HCT116 (cell line): ENCODE data around the gene TBL1X. TPM values are rescaled to one million over a fixed set of nuclear protein-coding genes. Genes with fewer than 3 reads are reported as not detected.

Experiments used
- ATAC-seq: fragments of 200-7000 bp; cut with Tn5 transposase; 2 replicates; pipeline ENCODE4 v1.9.1; 2020; ENCODE audit warnings: mild to moderate bottlenecking, moderate library complexity
- BruUV-seq: library from RNA; stranded (reverse); fragments of 400-500 nt; replicated peaks from 2 replicates; lab custom pipeline; 2021; lab: Mats Ljungman, UMichigan
- CTCF ChIA-PET: fragments of 300-600 bp; sonication (Branson Sonifier 250); formaldehyde crosslinking; loops from one replicate; lab custom pipeline; 2021; ENCODE audit warnings: antibody characterized with exemption; lab: Charles Lee
- POLR2A ChIA-PET: fragments of 300-600, 350-600 bp; sonication (Branson Sonifier 250); formaldehyde crosslinking; loops from one replicate; lab custom pipeline; 2021; ENCODE audit warnings: antibody characterized with exemption; lab: Charles Lee
- RAD21 ChIA-PET, 2 experiments: fragments of 300-600 bp; sonication (Branson Sonifier 250); formaldehyde crosslinking; loops; one replicate each; lab custom pipeline; 2023; ENCODE audit warnings: low total read pairs in 2 of 2; ENCODE audit not compliant: uncharacterized antibody in 2 of 2, unreplicated experiment in 2 of 2, low non-redundant PET in 1 of 2; lab: Charles Lee
- DNase-seq: peaks from one replicate; pipeline ENCODE4 v3.0.0-alpha.2; 2010; ENCODE audit warnings: low read depth, low spot score
- H2AFZ ChIP-seq: fragments of 200-600 bp; shearing (Covaris generic), sonication (generic); 2 replicates; pipeline ENCODE4 v1.6.1; 2017; ENCODE audit warnings: low read depth, mixed run types, mixed read lengths, antibody characterized with exemption, low read length; ENCODE audit not compliant: poor library complexity, severe bottlenecking
- H3K27ac ChIP-seq: 2 replicates; pipeline ENCODE4 v1.5.1; 2012; ENCODE audit warnings: low read depth, low read length
- H3K27me3 ChIP-seq: fragments of 200-600 bp; sonication (generic); 2 replicates; pipeline ENCODE4 v1.6.1; 2016; ENCODE audit warnings: mixed run types, low read length, mixed read lengths; ENCODE audit not compliant: insufficient read depth
- H3K36me3 ChIP-seq, 2 experiments: fragments of 200-500 bp in 1 of 2; fragments of 200-600 bp in 1 of 2; sonication (Bioruptor generic) in 1 of 2; sonication (generic) in 1 of 2; 2 replicates each; pipeline versions ENCODE4 v1.5.1 to v1.6.1; 2014 to 2016; ENCODE audit warnings: low read length in 2 of 2, inconsistent platforms in 1 of 2, mixed read lengths in 1 of 2, mixed run types in 1 of 2; ENCODE audit not compliant: insufficient read depth in 2 of 2, control insufficient read depth in 1 of 2
- H3K4me1 ChIP-seq, 2 experiments: fragments of 200-600 bp in 1 of 2; sonication (generic) in 1 of 2; 2 replicates each; pipeline versions ENCODE4 v1.5.1 to v1.6.1; 2012 to 2017; ENCODE audit warnings: low read length in 2 of 2, inconsistent platforms in 1 of 2, mild to moderate bottlenecking in 1 of 2, mixed read lengths in 1 of 2, mixed run types in 1 of 2, moderate library complexity in 1 of 2; ENCODE audit not compliant: insufficient read depth in 2 of 2, control insufficient read depth in 1 of 2
- H3K4me2 ChIP-seq: fragments of 200-600 bp; sonication (generic); 2 replicates; pipeline ENCODE4 v1.6.1; 2017; ENCODE audit warnings: mixed run types, low read length, mixed read lengths
- H3K4me3 ChIP-seq, 2 experiments: fragments of 200-600 bp in 1 of 2; sonication (generic) in 1 of 2; replicated peaks in 1 of 2; 2 replicates each; pipeline ENCODE4 v1.5.1; 2011 to 2016; ENCODE audit warnings: low read length in 2 of 2, control low read depth in 1 of 2, low read depth in 1 of 2, mild to moderate bottlenecking in 1 of 2, mixed read lengths in 1 of 2, mixed run types in 1 of 2
- H3K79me2 ChIP-seq: fragments of 200-600 bp; sonication (generic); 2 replicates; pipeline ENCODE4 v1.6.1; 2017; ENCODE audit warnings: mild to moderate bottlenecking, mixed run types, low read length, moderate library complexity, mixed read lengths; ENCODE audit not compliant: insufficient read depth
- H3K9ac ChIP-seq: fragments of 200-600 bp; sonication (generic); 2 replicates; pipeline ENCODE4 v1.6.1; 2016; ENCODE audit warnings: low read length, mixed read lengths
- H3K9me2 ChIP-seq: fragments of 200-600 bp; sonication (generic), shearing (Covaris generic); 2 replicates; pipeline ENCODE4 v1.6.1; 2017; ENCODE audit warnings: mixed run types, mild to moderate bottlenecking, moderate library complexity; ENCODE audit not compliant: insufficient read depth
- H3K9me3 ChIP-seq, 2 experiments: fragments of 200-500 bp in 1 of 2; fragments of 200-600 bp in 1 of 2; sonication (Bioruptor generic) in 1 of 2; sonication (generic) in 1 of 2; 2 replicates each; pipeline ENCODE4 v1.6.1; 2014 to 2017; ENCODE audit warnings: low read length in 2 of 2, mixed read lengths in 2 of 2, inconsistent platforms in 1 of 2, low read depth in 1 of 2, mild to moderate bottlenecking in 1 of 2, mixed run types in 1 of 2, moderate library complexity in 1 of 2; ENCODE audit not compliant: control insufficient read depth in 1 of 2, insufficient read depth in 1 of 2
- H4K20me1 ChIP-seq: fragments of 200-600 bp; sonication (generic), shearing (Covaris generic); 2 replicates; pipeline ENCODE4 v1.6.1; 2017; ENCODE audit warnings: mixed run types, mild to moderate bottlenecking, moderate library complexity; ENCODE audit not compliant: insufficient read depth
- ATF3 ChIP-seq: IDR thresholded peaks from 2 replicates; pipeline ENCODE4 v1.6.1; 2012
- CBX3 ChIP-seq: IDR thresholded peaks from 2 replicates; pipeline ENCODE4 v1.6.1; 2012; ENCODE audit warnings: low read depth
- CEBPB ChIP-seq: IDR thresholded peaks from 2 replicates; pipeline ENCODE4 v1.6.1; 2012; ENCODE audit warnings: low read depth
- CTCF ChIP-seq, 3 experiments: fragments of 200-600 bp in 1 of 3; sonication (generic) in 1 of 3; IDR thresholded peaks in 2 of 3; conservative IDR thresholded peaks in 1 of 3; 2 replicates each; pipeline ENCODE4 v1.5.1; 2012 to 2017; ENCODE audit warnings: low read depth in 2 of 3, low read length in 2 of 3, antibody characterized with exemption in 1 of 3, borderline replicate concordance in 1 of 3, control low read depth in 1 of 3, mild to moderate bottlenecking in 1 of 3, mixed read lengths in 1 of 3, mixed run types in 1 of 3, moderate library complexity in 1 of 3; ENCODE audit not compliant: insufficient read depth in 1 of 3
- EGR1 ChIP-seq: IDR thresholded peaks from 2 replicates; pipeline ENCODE4 v1.6.1; 2012; ENCODE audit warnings: low read depth
- ELF1 ChIP-seq: IDR thresholded peaks from 2 replicates; pipeline ENCODE4 v1.6.1; 2012; ENCODE audit warnings: low read depth, borderline replicate concordance
- EZH2 ChIP-seq: fragments of 200-600 bp; sonication (generic); IDR thresholded peaks from 2 replicates; pipeline ENCODE4 v1.6.1; 2017; ENCODE audit warnings: antibody characterized with exemption, mixed run types
- EZH2phosphoT487 ChIP-seq: fragments of 200-600 bp; IDR thresholded peaks from 2 replicates; pipeline ENCODE4 v1.6.1; 2018; ENCODE audit warnings: antibody characterized with exemption, borderline replicate concordance
- JUND ChIP-seq: IDR thresholded peaks from 2 replicates; pipeline ENCODE4 v1.6.1; 2012
- MAX ChIP-seq: IDR thresholded peaks from 2 replicates; pipeline ENCODE4 v1.6.1; 2012
- POLR2A ChIP-seq: IDR thresholded peaks from 2 replicates; pipeline ENCODE4 v1.7.0; 2011; ENCODE audit warnings: borderline replicate concordance; ENCODE audit not compliant: insufficient read depth, insufficient read length; ENCODE audit errors: extremely low read depth
- RAD21 ChIP-seq: IDR thresholded peaks from 2 replicates; pipeline ENCODE4 v1.6.1; 2012; ENCODE audit warnings: low read depth, mild to moderate bottlenecking
- REST ChIP-seq: IDR thresholded peaks from 2 replicates; pipeline ENCODE4 v1.6.1; 2012; ENCODE audit warnings: low read depth
- SIN3A ChIP-seq: IDR thresholded peaks from 2 replicates; pipeline ENCODE4 v1.6.1; 2012; ENCODE audit warnings: low read depth
- SP1 ChIP-seq: IDR thresholded peaks from 2 replicates; pipeline ENCODE4 v1.6.1; 2012; ENCODE audit warnings: low read depth
- SRF ChIP-seq: IDR thresholded peaks from 2 replicates; pipeline ENCODE4 v1.6.1; 2012; ENCODE audit warnings: low read depth
- ZFX ChIP-seq: fragments of 450-650 bp; IDR thresholded peaks from 2 replicates; pipeline ENCODE4 v1.6.1; 2017
- ZNF274 ChIP-seq: fragments of 200-500 bp; sonication (Bioruptor generic); IDR thresholded peaks from 2 replicates; pipeline ENCODE4 v1.6.1; 2014; ENCODE audit warnings: mild to moderate bottlenecking, low read depth, low read length, inconsistent platforms
- intact Hi-C: fragments of 100-400 bp; cut with micrococcal nuclease; formaldehyde crosslinking; loops from 2 replicates; pipeline ENCODE4 v1.10.0; 2022
- total RNA-seq: library from RNA; stranded (reverse); gene quantifications from one replicate; pipeline ENCODE4 v1.2.1, GENCODE V29; 2021; ENCODE audit not compliant: unreplicated experiment

TBL1X gene
- total RNA-seq, 1 experiment from 2014 or later, result 37.8 TPM

- no peak for TF ChIP-seq REST
- TF ChIP-seq SIN3A, result no peak
- no peak for TF ChIP-seq SP1
- TF ChIP-seq ZFX, result no peak
- no peak for TF ChIP-seq POLR2A
- no peak for TF ChIP-seq MAX
- TF ChIP-seq CBX3, result no peak
- TF ChIP-seq JUND, result no peak
- TF ChIP-seq EZH2phosphoT487, result no peak
- no peak for TF ChIP-seq ATF3
- no peak for TF ChIP-seq RAD21
- no peak for TF ChIP-seq SRF
- TF ChIP-seq ZNF274, result no peak
- no peak for TF ChIP-seq EZH2
Observed at GRCh38 chrX:9591496-9591895, 126.6 kb downstream of the TBL1X start (continued).

- intact Hi-C loops, result no loop called here
- no peaks in the 10 kb centered on the region for H3K9me3 ChIP-seq
- no peak overlapping the region for H2AFZ ChIP-seq
- H4K20me1 ChIP-seq, result no peaks in the 10 kb centered on the region
- H3K9me2 ChIP-seq, result no peaks in the 10 kb centered on the region
- CTCF ChIA-PET, result no interaction called here
- no peaks in the 10 kb centered on the region for H3K79me2 ChIP-seq
- TF ChIP-seq CEBPB, result no peak
- TF ChIP-seq ELF1, result no peak
- TF ChIP-seq EGR1, result no peak
- no peak for TF ChIP-seq ZNF274
- no peak for TF ChIP-seq ATF3
- TF ChIP-seq SRF, result no peak
- no peak for TF ChIP-seq SIN3A
- no peak for TF ChIP-seq CTCF (IDR thresholded peaks at IDR 0.05 in 2 of 3, conservative IDR thresholded peaks at IDR 0.05 in 1 of 3; ENCODE audit: borderline replicate concordance in 1 of 3, insufficient read depth in 1 of 3, low read depth in 2 of 3, low read length in 2 of 3)
- TF ChIP-seq ZFX, result no peak
- TF ChIP-seq EZH2, result no peak
- no peaks in the 10 kb centered on the region for H3K4me1 ChIP-seq
- no peaks in the 10 kb centered on the region for H3K36me3 ChIP-seq
- DNase-seq, result no peak
- RAD21 ChIA-PET, result no interaction called here
- ATAC-seq, result no peak
- POLR2A ChIA-PET, result no interaction called here
- no peak overlapping the region for H3K27ac ChIP-seq
- no peak overlapping the region for H3K4me3 ChIP-seq
- BruUV-seq, result no TSS peak
- H3K9ac ChIP-seq, result no peak overlapping the region
- no peaks in the 10 kb centered on the region for H3K27me3 ChIP-seq
- no peak overlapping the region for H3K4me2 ChIP-seq
Observed at GRCh38 chrX:9593756-9594155, 128.9 kb downstream of the TBL1X start.
